ENCODE measurements around the gene AFAP1L1. TPM values are rescaled to one million over a fixed set of nuclear protein-coding genes. Genes with fewer than 3 reads are reported as not detected.
A peak's percentile ranks its signal among the peaks of the same experiment; 100 is the strongest.
"Not testable (repeated sequence)": the region's sequence is repeated elsewhere in the genome, so short reads cannot be mapped to it uniquely, and the experiment has no call there.

AFAP1L1 gene
- total and polyA plus RNA-seq, 7 donors: 10.8 to 39.9 (median 23.0) TPM

DNA sequence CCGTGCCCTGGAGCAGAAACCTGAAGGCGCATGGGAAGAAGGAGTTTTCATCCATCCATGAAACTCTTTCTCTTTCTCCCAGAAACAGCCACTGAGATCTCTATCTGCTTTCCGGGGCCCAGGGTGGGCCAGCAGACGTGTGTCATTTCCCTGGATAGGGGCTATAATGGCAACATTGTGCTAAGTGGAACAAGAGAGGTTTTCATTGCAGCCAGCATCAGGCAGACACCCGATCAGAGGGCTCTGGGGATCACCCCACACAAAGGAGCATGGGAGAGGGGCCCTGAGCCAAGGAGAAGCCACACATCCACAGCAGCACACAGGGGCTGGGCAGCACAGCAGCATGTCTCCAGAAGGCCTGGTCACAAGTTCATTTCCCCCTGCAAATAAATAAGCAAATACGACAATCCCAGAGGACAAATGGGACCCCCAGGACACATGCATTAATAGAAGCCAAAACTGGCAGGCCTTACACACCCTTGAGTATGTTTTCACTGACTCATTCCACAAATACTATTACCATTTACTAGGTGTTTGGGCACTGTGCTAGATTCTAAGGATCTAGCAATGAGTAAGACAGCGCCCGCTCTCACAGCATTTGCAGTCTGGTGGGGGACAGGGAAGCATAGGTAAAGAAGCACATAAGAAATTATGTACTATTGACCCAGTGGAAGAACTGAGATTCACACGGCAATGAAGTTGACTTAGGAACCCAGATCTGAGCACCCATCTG lies 4.3 kb upstream of the AFAP1L1 start:
- no peaks in the 10 kb centered on the region for H3K36me3 ChIP-seq (ENCODE audit: insufficient read depth in 1 of 2, low read depth in 1 of 2)
- no peak overlapping the region for H3K27ac ChIP-seq
- intact Hi-C loops (cut with DNase I): loop anchor here (5.0 to 10.0 kb wide), 2 partner anchors 100 to 167 kb away; no protein-coding TSS in a partner anchor
- DNase-seq (no peak), ATAC-seq (no peak)
- no peaks in the 10 kb centered on the region for H3K27me3 ChIP-seq (ENCODE audit: insufficient read depth in 3 of 3, low read length in 2 of 3)
- 80 to 84% (median 83%) methylated on average over 9 of the region's 9 CpGs for WGBS, 3 donors
- TF ChIP-seq, protein P1, sequence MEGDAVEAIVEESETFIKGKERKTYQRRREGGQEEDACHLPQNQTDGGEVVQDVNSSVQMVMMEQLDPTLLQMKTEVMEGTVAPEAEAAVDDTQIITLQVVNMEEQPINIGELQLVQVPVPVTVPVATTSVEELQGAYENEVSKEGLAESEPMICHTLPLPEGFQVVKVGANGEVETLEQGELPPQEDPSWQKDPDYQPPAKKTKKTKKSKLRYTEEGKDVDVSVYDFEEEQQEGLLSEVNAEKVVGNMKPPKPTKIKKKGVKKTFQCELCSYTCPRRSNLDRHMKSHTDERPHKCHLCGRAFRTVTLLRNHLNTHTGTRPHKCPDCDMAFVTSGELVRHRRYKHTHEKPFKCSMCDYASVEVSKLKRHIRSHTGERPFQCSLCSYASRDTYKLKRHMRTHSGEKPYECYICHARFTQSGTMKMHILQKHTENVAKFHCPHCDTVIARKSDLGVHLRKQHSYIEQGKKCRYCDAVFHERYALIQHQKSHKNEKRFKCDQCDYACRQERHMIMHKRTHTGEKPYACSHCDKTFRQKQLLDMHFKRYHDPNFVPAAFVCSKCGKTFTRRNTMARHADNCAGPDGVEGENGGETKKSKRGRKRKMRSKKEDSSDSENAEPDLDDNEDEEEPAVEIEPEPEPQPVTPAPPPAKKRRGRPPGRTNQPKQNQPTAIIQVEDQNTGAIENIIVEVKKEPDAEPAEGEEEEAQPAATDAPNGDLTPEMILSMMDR (IDR thresholded peaks at IDR 0.05): no peak
- H3K4me1 ChIP-seq: peaks cover 5% of the 10 kb centered on the region
- no peak overlapping the region for H3K4me3 ChIP-seq
- peaks cover 10% of the 10 kb centered on the region for H3K9me3 ChIP-seq

DNA sequence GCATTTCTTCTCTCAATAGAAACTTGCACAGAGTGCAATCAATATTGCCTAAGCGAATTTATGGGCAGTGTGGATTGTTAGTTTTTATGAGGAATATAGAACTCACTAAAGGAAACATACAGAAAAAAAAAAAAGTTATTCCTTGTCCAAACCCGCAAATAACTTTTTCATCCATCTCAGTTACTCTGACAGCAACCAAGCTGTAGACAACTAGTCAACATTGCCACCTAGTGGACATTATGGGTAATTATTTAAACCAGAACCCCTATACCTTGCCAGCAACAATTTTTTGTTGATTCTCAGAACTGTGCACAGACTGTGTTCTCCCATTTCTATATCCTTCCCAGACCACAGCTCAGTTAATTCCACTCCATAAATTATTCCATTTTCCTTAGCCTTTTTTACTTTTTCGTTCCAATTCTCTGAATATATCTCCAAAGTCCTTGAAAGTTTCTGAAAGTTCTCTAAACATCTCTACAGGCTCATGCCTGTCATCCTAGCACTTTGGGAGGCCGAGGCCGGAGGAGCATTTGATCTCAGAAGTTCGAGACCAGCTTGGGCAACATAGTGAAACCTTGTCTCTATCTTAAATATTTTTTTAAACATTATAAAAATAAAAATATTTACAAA lies 2.6 kb upstream of the AFAP1L1 start:
- TF ChIP-seq, protein P1 (IDR thresholded peaks at IDR 0.05): peak; percentile 77
- H3K9me3 ChIP-seq: peaks cover 10% of the 10 kb centered on the region
- no peaks in the 10 kb centered on the region for H3K36me3 ChIP-seq (ENCODE audit: insufficient read depth in 1 of 2, low read depth in 1 of 2)
- WGBS, 3 donors: 66 to 67% (median 67%) methylated on average over 6 of the region's 6 CpGs
- peaks cover 10% of the 10 kb centered on the region for H3K4me1 ChIP-seq
- ATAC-seq (peak in 1 of 4 donors; percentile 19), DNase-seq (no peak)
- no peaks in the 10 kb centered on the region for H3K27me3 ChIP-seq (ENCODE audit: insufficient read depth in 3 of 3, low read length in 2 of 3)
- H3K27ac ChIP-seq: no peak overlapping the region
- H3K4me3 ChIP-seq: no peak overlapping the region
- intact Hi-C loops (cut with DNase I): loop anchor here (5.0 to 10.0 kb wide), 2 partner anchors 98 to 166 kb away; no protein-coding TSS in a partner anchor

DNA sequence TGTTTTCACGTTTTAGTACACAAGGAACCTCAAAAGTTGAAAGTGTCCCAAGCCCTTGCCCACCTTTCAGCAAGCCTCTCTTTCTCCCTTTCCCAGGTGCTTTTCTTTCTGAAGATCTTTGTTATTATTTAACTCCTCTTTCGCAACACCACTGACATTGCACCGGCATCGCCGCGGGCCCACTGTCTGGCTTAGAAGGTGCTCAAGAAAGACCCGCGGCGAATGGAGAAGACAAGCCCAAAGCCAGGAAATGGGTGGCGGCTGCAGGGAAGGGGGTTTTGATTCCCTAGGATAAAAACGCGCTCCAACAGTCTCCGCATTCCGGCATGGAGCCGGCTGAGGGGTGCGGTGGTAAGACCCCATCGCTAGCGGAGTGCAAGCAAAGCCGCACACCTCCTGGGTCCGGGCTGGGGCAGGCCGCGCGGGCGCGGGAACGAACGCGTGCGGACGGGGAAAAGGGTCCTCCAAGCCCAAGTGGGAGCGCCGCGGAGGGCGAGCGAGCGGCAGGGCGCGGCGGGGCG lies 404 bp upstream of the AFAP1L1 start:
- ATAC-seq (no peak), DNase-seq (peak in 1 of 2 donors; percentile 18)
- peaks cover 10% of the 10 kb centered on the region for H3K9me3 ChIP-seq
- H3K27ac ChIP-seq: peak overlapping the region; percentile 81
- H3K4me3 ChIP-seq: peak overlapping the region; percentile 75
- 4 to 9% (median 6%) methylated on average over 31 to 40 of the region's 40 CpGs for WGBS, 3 donors
- intact Hi-C loops (cut with DNase I): loop anchor here in 1 of 2 donors (5.0 kb wide), 1 partner anchor 41 kb away; no protein-coding TSS in a partner anchor
- H3K4me1 ChIP-seq: peaks cover 17% of the 10 kb centered on the region
- no peaks in the 10 kb centered on the region for H3K27me3 ChIP-seq (ENCODE audit: insufficient read depth in 3 of 3, low read length in 2 of 3)
- TF ChIP-seq, protein P1 (IDR thresholded peaks at IDR 0.05): no peak
- H3K36me3 ChIP-seq (ENCODE audit: insufficient read depth in 1 of 2, low read depth in 1 of 2): no peaks in the 10 kb centered on the region

DNA sequence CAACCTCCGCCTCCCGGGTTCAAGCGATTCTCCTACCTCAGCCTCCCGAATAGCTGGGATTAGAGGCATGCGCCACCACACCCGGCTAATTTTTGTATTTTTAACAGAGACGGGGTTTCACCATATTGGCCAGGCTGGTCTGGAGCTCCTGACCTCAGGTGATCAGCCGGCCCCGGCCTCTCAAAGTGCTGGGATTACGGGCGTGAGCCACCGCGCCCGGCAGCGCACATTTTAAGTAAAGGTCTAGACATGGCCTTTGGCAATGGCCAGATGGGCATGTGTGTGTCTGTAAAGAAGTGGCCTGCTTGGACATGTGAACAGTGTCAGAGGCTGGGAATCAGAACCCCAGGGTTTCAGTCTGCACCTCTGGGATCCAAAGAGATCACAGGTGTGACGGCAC lies 1.1 kb downstream of the AFAP1L1 start:
- intact Hi-C loops (cut with DNase I): loop anchor here in 1 of 2 donors (5.0 kb wide), 1 partner anchor 40 kb away; no protein-coding TSS in a partner anchor
- peak in 1 of 2 donors; percentile 52 for DNase-seq
- H3K27me3 ChIP-seq (ENCODE audit: insufficient read depth in 3 of 3, low read length in 2 of 3); H3K36me3 ChIP-seq (ENCODE audit: insufficient read depth in 1 of 2, low read depth in 1 of 2): not testable (repeated sequence)
- 17 to 36% (median 20%) methylated on average over 16 of the region's 16 CpGs for WGBS, 3 donors
- peak overlapping the region; percentile 75 for H3K4me3 ChIP-seq
- peaks cover 10% of the 10 kb centered on the region for H3K9me3 ChIP-seq
- ATAC-seq: peak in 2 of 4 donors; percentile 18 to 19
- peaks cover 32% of the 10 kb centered on the region for H3K4me1 ChIP-seq
- H3K27ac ChIP-seq: peak overlapping the region; percentile 81

DNA sequence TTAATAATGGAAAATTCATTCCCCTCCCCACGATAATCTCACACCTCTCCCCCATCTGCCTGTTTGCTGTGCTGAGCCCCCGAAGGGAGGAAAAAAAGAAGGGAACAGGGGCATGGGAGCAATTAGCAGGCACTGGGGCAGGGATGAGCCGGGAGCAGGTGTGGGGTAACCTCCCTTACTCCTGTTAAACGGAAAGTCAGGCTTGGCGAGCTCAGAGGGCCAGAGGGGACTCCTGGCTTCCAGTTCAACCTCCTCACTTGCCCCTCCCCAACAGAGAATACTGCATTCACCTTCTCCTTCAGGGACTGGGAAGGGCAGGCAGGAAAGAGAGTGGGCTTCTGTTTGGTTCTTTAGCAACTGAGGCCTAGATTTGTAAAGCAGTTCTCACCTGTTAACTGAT lies 1.6 kb downstream of the AFAP1L1 start:
- Histone ChIP-seq H3K4me1 (peaks cover 33% of the 10 kb centered on the region), H3K4me3 (peak overlapping the region; percentile 75), H3K9me3 (peaks cover 7% of the 10 kb centered on the region), H3K27ac (peak overlapping the region; percentile 81), H3K27me3 (ENCODE audit: insufficient read depth in 3 of 3, low read length in 2 of 3) (no peaks in the 10 kb centered on the region), H3K36me3 (ENCODE audit: insufficient read depth in 1 of 2, low read depth in 1 of 2) (no peaks in the 10 kb centered on the region)
- TF ChIP-seq, protein P1 (IDR thresholded peaks at IDR 0.05): no peak
- intact Hi-C loops (cut with DNase I): loop anchor here in 1 of 2 donors (5.0 kb wide), 1 partner anchor 39 kb away; no protein-coding TSS in a partner anchor
- DNase-seq (no peak), ATAC-seq (no peak)
- 33 to 56% (median 45%) methylated on average over 5 of the region's 5 CpGs for WGBS, 3 donors
